Liver (tissue), 9 donors: ENCODE data around the gene TXNIP. TPM values are rescaled to one million over a fixed set of nuclear protein-coding genes. Genes with fewer than 3 reads are reported as not detected.

Experiments
- DNase-seq: peaks from one replicate; pipeline ENCODE4 v3.0.0-alpha.2; 2017; ENCODE audit warnings: low spot score
- H3K27ac ChIP-seq, 2 donors: one replicate each; pipeline ENCODE4 v1.7.0; 2013; ENCODE audit warnings: inconsistent platforms in 2 of 2, low read length in 2 of 2, control low read depth in 1 of 2, low read depth in 1 of 2, mild to moderate bottlenecking in 1 of 2
- H3K27me3 ChIP-seq, 4 donors: one replicate each; pipeline versions ENCODE4 v1.6.1 to v1.7.0; 2013; ENCODE audit warnings: low read length in 3 of 4, inconsistent platforms in 1 of 4, mild to moderate bottlenecking in 1 of 4, moderate library complexity in 1 of 4; ENCODE audit not compliant: control insufficient read depth in 4 of 4, insufficient read depth in 4 of 4
- H3K36me3 ChIP-seq, 4 donors: one replicate each; pipeline versions ENCODE4 v1.6.1 to v1.7.0; 2013; ENCODE audit warnings: low read length in 3 of 4, mild to moderate bottlenecking in 3 of 4, low read depth in 1 of 4, moderate library complexity in 1 of 4; ENCODE audit not compliant: control insufficient read depth in 4 of 4, insufficient read depth in 3 of 4
- H3K4me1 ChIP-seq, 4 donors: one replicate each; pipeline versions ENCODE4 v1.6.1 to v1.7.0; 2013; ENCODE audit warnings: low read length in 3 of 4, mild to moderate bottlenecking in 3 of 4, moderate library complexity in 1 of 4; ENCODE audit not compliant: control insufficient read depth in 4 of 4, insufficient read depth in 4 of 4
- H3K4me3 ChIP-seq, 3 donors: one replicate each; pipeline versions ENCODE4 v1.6.1 to v1.7.0; 2013; ENCODE audit warnings: low read length in 3 of 3, control low read depth in 1 of 3, low read depth in 1 of 3, mild to moderate bottlenecking in 1 of 3
- H3K9ac ChIP-seq, 2 donors: one replicate each; pipeline ENCODE4 v1.7.0; 2013; ENCODE audit warnings: low read length in 2 of 2, mild to moderate bottlenecking in 2 of 2, moderate library complexity in 2 of 2, control low read depth in 1 of 2, low read depth in 1 of 2
- H3K9me3 ChIP-seq, 4 donors: one replicate each; pipeline versions ENCODE4 v1.6.1 to v1.7.0; 2013; ENCODE audit warnings: low read length in 3 of 4; ENCODE audit not compliant: control insufficient read depth in 4 of 4
- EGR1 ChIP-seq, 2 donors: IDR thresholded peaks; 2 replicates each; pipeline ENCODE4 v1.6.1; 2016 to 2018; ENCODE audit warnings: antibody characterized with exemption in 2 of 2, low read depth in 2 of 2
- FOXA1 ChIP-seq: IDR thresholded peaks from 2 replicates; pipeline ENCODE4 v1.6.1; 2016; ENCODE audit warnings: antibody characterized with exemption
- FOXA2 ChIP-seq: IDR thresholded peaks from 2 replicates; pipeline ENCODE4 v1.6.1; 2016; ENCODE audit warnings: antibody characterized with exemption
- GABPA ChIP-seq, 2 donors: IDR thresholded peaks in 1 of 2; conservative IDR thresholded peaks in 1 of 2; 2 replicates each; pipeline ENCODE4 v1.6.1; 2016; ENCODE audit warnings: antibody characterized with exemption in 2 of 2, mild to moderate bottlenecking in 1 of 2, moderate library complexity in 1 of 2
- HNF4A ChIP-seq, 2 donors: conservative IDR thresholded peaks; 2 replicates each; pipeline ENCODE4 v1.6.1; 2016; ENCODE audit warnings: antibody characterized with exemption in 2 of 2, mild to moderate bottlenecking in 2 of 2
- HNF4G ChIP-seq: IDR thresholded peaks from 2 replicates; pipeline ENCODE4 v1.6.1; 2016; ENCODE audit warnings: antibody characterized with exemption
- JUND ChIP-seq, 2 donors: IDR thresholded peaks; 2 replicates each; pipeline ENCODE4 v1.6.1; 2016; ENCODE audit warnings: antibody characterized with exemption in 2 of 2
- NR2F2 ChIP-seq: IDR thresholded peaks from 2 replicates; pipeline ENCODE4 v1.6.1; 2016; ENCODE audit warnings: antibody characterized with exemption
- RAD21 ChIP-seq, 2 donors: IDR thresholded peaks; 2 replicates each; pipeline ENCODE4 v1.6.1; 2016; ENCODE audit warnings: antibody characterized with exemption in 2 of 2, mild to moderate bottlenecking in 2 of 2
- REST ChIP-seq: IDR thresholded peaks from 2 replicates; pipeline ENCODE4 v1.6.1; 2016; ENCODE audit warnings: antibody characterized with exemption, mild to moderate bottlenecking
- RXRA ChIP-seq, 2 donors: IDR thresholded peaks; 2 replicates each; pipeline ENCODE4 v1.6.1; 2017 to 2018; ENCODE audit warnings: antibody characterized with exemption in 2 of 2, mild to moderate bottlenecking in 1 of 2
- SP1 ChIP-seq: IDR thresholded peaks from 2 replicates; pipeline ENCODE4 v1.6.1; 2018; ENCODE audit warnings: antibody characterized with exemption, mild to moderate bottlenecking
- TAF1 ChIP-seq: conservative IDR thresholded peaks from 2 replicates; pipeline ENCODE4 v1.6.1; 2016; ENCODE audit warnings: antibody characterized with exemption, mild to moderate bottlenecking
- YY1 ChIP-seq: IDR thresholded peaks from 2 replicates; pipeline ENCODE4 v1.6.1; 2016; ENCODE audit warnings: antibody characterized with exemption, mild to moderate bottlenecking
- ZBTB33 ChIP-seq: IDR thresholded peaks from 2 replicates; pipeline ENCODE4 v1.6.1; 2016; ENCODE audit warnings: antibody characterized with exemption
- WGBS: extraction: QIAGEN DNeasy Blood & Tissue Kit; methylation state at CpG from one replicate; pipeline ENCODE4 v1.1.7; 2013; 5-methylcytosine and 5-hydroxymethylcytosine counted together
- polyA plus RNA-seq, 2 donors: library from polyadenylated mRNA; stranded (reverse) in 1 of 2; unstranded in 1 of 2; fragments of 200-250 nt in 1 of 2; fragments of >200 nt in 1 of 2; fragmentation: Nextera tagmentation in 1 of 2; extraction: Ambion mirVana in 1 of 2; gene quantifications; one replicate each; pipeline versions ENCODE4 v1.2.1 to v1.2.3, GENCODE V29; 2013 to 2015
- total RNA-seq, 2 donors: library from RNA; depleted of rRNA; stranded (reverse); fragments of >200 nt; gene quantifications; one replicate each; pipeline ENCODE4 v1.2.3, GENCODE V29; 2014
- TF ChIP-seq, protein P1 (sequence below): IDR thresholded peaks from 2 replicates; pipeline ENCODE4 v1.6.1; 2016; ENCODE audit warnings: antibody characterized with exemption
- TF ChIP-seq, protein P2 (sequence below): fragments of 150-350 bp; IDR thresholded peaks from 2 replicates; pipeline ENCODE4 v1.5.1; 2017; ENCODE audit warnings: improper control_type of control experiment, low read depth, low read length; ENCODE audit not compliant: missing input control
- donor health status: healthy.
- donor health status: healthy.
- donor health status: healthy.
- donor health status: healthy.
- donor health status: healthy.

The TXNIP gene
- total and polyA plus RNA-seq, 4 donors = 53.8 to 223 (median 92.0) TPM

- 93% methylated on average over 12 of the region's 12 CpGs for WGBS
- no peaks in the 10 kb centered on the region for H3K27me3 ChIP-seq
- TF ChIP-seq ZBTB33 = no peak
- no peak for TF ChIP-seq FOXA1
- no peak for TF ChIP-seq RAD21 (IDR thresholded peaks at IDR 0.05)
- no peak for TF ChIP-seq REST
- H3K27ac ChIP-seq = peak overlapping the region in 1 of 2 donors; percentile 21
- H3K4me1 ChIP-seq = peaks cover 25 to 54% (median 30%) of the 10 kb centered on the region in 4 donors
- H3K9ac ChIP-seq = no peak overlapping the region
- DNase-seq = no peak
- no peaks in the 10 kb centered on the region for H3K36me3 ChIP-seq
- H3K4me3 ChIP-seq = no peak overlapping the region
- no peaks in the 10 kb centered on the region for H3K9me3 ChIP-seq
Observed at GRCh38 chr1:145983960-145984830, 12.2 kb downstream of the TXNIP start.

DNA sequence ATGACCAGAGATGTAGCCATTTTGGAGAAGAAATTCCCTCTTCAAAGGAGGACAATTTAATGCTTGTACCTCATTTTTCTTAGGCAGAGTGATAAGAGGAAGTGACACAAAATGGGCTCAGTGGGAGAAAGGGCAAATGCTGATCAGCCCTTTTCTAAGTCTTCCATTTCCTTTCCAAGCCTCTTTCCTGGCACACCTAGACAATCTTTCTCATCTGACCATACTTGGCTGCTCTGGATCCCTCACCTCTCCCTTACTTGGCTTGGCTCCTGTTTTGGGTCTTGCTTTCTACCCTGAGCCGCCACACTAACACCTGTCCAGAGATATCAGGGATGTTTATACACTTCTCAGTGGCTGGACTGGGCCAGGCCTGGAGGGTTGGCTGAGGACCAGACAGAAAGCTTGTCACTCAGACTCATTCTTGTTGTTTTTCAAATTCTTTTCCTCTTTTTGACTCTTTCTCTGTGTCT lies 13.1 kb downstream of the TXNIP start:
- Histone ChIP-seq H3K27me3 (no peaks in the 10 kb centered on the region), H3K27ac (peak overlapping the region; percentile 21 to 44), H3K9ac (no peak overlapping the region), H3K9me3 (no peaks in the 10 kb centered on the region), H3K36me3 (peaks cover 0 to 4% (median 0%) of the 10 kb centered on the region in 4 donors), H3K4me1 (peaks cover 25 to 54% (median 35%) of the 10 kb centered on the region in 4 donors), H3K4me3 (no peak overlapping the region)
- 29% methylated on average over 1 of the region's 1 CpG for WGBS
- no peak for DNase-seq
- TF ChIP-seq JUND (IDR thresholded peaks at IDR 0.05) = peak in 1 of 2 donors; percentile 25
- no peak for TF ChIP-seq EGR1 (IDR thresholded peaks at IDR 0.05; ENCODE audit: low read depth in 2 of 2)
- TF ChIP-seq TAF1 = peak; percentile 60
- TF ChIP-seq REST = no peak
- peak; percentile 20 for TF ChIP-seq HNF4A (conservative IDR thresholded peaks at IDR 0.05)
- TF ChIP-seq GABPA (IDR thresholded peaks at IDR 0.05 in 1 of 2, conservative IDR thresholded peaks at IDR 0.05 in 1 of 2) = peak in 1 of 2 donors; percentile 59
- peak; percentile 82 for TF ChIP-seq SP1
- TF ChIP-seq, protein P1, sequence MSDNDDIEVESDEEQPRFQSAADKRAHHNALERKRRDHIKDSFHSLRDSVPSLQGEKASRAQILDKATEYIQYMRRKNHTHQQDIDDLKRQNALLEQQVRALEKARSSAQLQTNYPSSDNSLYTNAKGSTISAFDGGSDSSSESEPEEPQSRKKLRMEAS = peak; percentile 37
- TF ChIP-seq, protein P2, sequence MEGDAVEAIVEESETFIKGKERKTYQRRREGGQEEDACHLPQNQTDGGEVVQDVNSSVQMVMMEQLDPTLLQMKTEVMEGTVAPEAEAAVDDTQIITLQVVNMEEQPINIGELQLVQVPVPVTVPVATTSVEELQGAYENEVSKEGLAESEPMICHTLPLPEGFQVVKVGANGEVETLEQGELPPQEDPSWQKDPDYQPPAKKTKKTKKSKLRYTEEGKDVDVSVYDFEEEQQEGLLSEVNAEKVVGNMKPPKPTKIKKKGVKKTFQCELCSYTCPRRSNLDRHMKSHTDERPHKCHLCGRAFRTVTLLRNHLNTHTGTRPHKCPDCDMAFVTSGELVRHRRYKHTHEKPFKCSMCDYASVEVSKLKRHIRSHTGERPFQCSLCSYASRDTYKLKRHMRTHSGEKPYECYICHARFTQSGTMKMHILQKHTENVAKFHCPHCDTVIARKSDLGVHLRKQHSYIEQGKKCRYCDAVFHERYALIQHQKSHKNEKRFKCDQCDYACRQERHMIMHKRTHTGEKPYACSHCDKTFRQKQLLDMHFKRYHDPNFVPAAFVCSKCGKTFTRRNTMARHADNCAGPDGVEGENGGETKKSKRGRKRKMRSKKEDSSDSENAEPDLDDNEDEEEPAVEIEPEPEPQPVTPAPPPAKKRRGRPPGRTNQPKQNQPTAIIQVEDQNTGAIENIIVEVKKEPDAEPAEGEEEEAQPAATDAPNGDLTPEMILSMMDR = no peak
- peak in 1 of 2 donors; percentile 31 for TF ChIP-seq RAD21 (IDR thresholded peaks at IDR 0.05)
- no peak for TF ChIP-seq HNF4G
- TF ChIP-seq YY1 = peak; percentile 76
- TF ChIP-seq FOXA1 = no peak
- no peak for TF ChIP-seq NR2F2
- TF ChIP-seq ZBTB33 = no peak
- peak; percentile 87 to 92 for TF ChIP-seq RXRA (IDR thresholded peaks at IDR 0.05)
- no peak for TF ChIP-seq FOXA2
